Transverse colon (tissue), 4 donors: ENCODE data around the gene SCGB3A1. TPM values are rescaled to one million over a fixed set of nuclear protein-coding genes. Genes with fewer than 3 reads are reported as not detected.

Experiments used
- DNase-seq: peaks from one replicate; pipeline ENCODE4 v3.0.0-alpha.2; 2019
- H3K27ac ChIP-seq, 4 donors: fragments of 200-600 bp; sonication (generic); 2 replicates each; pipeline ENCODE4 v1.5.1; 2016 to 2018; ENCODE audit warnings: inconsistent platforms in 4 of 4
- H3K27me3 ChIP-seq: fragments of 200-600 bp; sonication (generic); 2 replicates; pipeline ENCODE4 v1.5.1; 2017; ENCODE audit warnings: inconsistent platforms
- H3K36me3 ChIP-seq, 4 donors: fragments of 200-600 bp; sonication (generic); 2 replicates each; pipeline ENCODE4 v1.5.1; 2017 to 2019; ENCODE audit warnings: inconsistent platforms in 4 of 4
- H3K4me1 ChIP-seq, 4 donors: fragments of 200-600 bp; sonication (generic); 2 replicates each; pipeline ENCODE4 v1.5.1; 2017 to 2020; ENCODE audit warnings: inconsistent platforms in 4 of 4
- H3K4me3 ChIP-seq, 4 donors: fragments of 200-600 bp; sonication (generic); 1 replicate in 1 of 4; 2 replicates in 3 of 4; pipeline versions ENCODE4 v1.5.1 to v1.6.1; 2017 to 2019; ENCODE audit warnings: inconsistent platforms in 4 of 4
- H3K9me3 ChIP-seq, 2 donors: fragments of 200-600 bp; sonication (generic); 2 replicates each; pipeline ENCODE4 v1.5.1; 2017 to 2019; ENCODE audit warnings: inconsistent platforms in 2 of 2
- EP300 ChIP-seq: sonication (generic); formaldehyde crosslinking; IDR thresholded peaks from one replicate; pipeline ENCODE4 v1.6.1; 2017; ENCODE audit warnings: antibody characterized with exemption, low read depth
- POLR2A ChIP-seq: fragments of 450-650 bp; IDR thresholded peaks from one replicate; pipeline ENCODE4 v1.6.1; 2016; ENCODE audit warnings: antibody characterized with exemption, mild to moderate bottlenecking, moderate library complexity
- POLR2AphosphoS5 ChIP-seq, 3 donors: sonication (generic); formaldehyde crosslinking; IDR thresholded peaks; one replicate each; pipeline ENCODE4 v1.6.1; 2016; ENCODE audit warnings: antibody characterized with exemption in 3 of 3
- WGBS, 2 donors: methylation state at CpG; one replicate each; pipeline ENCODE4 v1.1.5; 2018; ENCODE audit warnings: low coverage in 1 of 2; 5-methylcytosine and 5-hydroxymethylcytosine counted together
- in situ Hi-C, 4 donors: fragments of 200-750 bp; cut with MboI; loops; one replicate each; pipeline versions ENCODE4 v1.15.0 to v1.15.1; 2017; ENCODE audit warnings: low sequenced_read_pairs in 3 of 4, low pct_ligation_motif_present in 1 of 4, low pct_unique_long_range_greater_than_20kb in 1 of 4
- intact Hi-C: fragments of 100-400 bp; cut with DNase I; formaldehyde crosslinking; loops from one replicate; pipeline ENCODE4 v1.15.1; 2023; ENCODE audit warnings: low total_unique reads
- total RNA-seq, 4 donors: library from RNA; depleted of rRNA; stranded (reverse); fragments of >200 nt; gene quantifications; one replicate each; pipeline ENCODE4 v1.1.0, GENCODE V29; 2016
- TF ChIP-seq, protein P1 (sequence below), 5 experiments: fragments of 200-600 bp in 3 of 5; fragments of 450-650 bp in 2 of 5; sonication (generic) in 3 of 5; IDR thresholded peaks; 1 replicate in 2 of 5; 2 replicates in 3 of 5; pipeline ENCODE4 v1.5.1; 2016 to 2017; ENCODE audit warnings: antibody characterized with exemption in 5 of 5, inconsistent platforms in 3 of 5, mild to moderate bottlenecking in 2 of 5, moderate library complexity in 1 of 5

The SCGB3A1 gene
- total RNA-seq, 4 donors from 2014 or later, result not detected

- H3K4me1 ChIP-seq, result no peaks in the 10 kb centered on the region
- no peaks in the 10 kb centered on the region for H3K36me3 ChIP-seq
- intact Hi-C loops (no loop called here), in situ Hi-C loops (no loop called here)
- no peak for TF ChIP-seq POLR2A
- TF ChIP-seq POLR2AphosphoS5 (IDR thresholded peaks at IDR 0.05), result no peak
- TF ChIP-seq EP300, result no peak
- TF ChIP-seq, protein P1, sequence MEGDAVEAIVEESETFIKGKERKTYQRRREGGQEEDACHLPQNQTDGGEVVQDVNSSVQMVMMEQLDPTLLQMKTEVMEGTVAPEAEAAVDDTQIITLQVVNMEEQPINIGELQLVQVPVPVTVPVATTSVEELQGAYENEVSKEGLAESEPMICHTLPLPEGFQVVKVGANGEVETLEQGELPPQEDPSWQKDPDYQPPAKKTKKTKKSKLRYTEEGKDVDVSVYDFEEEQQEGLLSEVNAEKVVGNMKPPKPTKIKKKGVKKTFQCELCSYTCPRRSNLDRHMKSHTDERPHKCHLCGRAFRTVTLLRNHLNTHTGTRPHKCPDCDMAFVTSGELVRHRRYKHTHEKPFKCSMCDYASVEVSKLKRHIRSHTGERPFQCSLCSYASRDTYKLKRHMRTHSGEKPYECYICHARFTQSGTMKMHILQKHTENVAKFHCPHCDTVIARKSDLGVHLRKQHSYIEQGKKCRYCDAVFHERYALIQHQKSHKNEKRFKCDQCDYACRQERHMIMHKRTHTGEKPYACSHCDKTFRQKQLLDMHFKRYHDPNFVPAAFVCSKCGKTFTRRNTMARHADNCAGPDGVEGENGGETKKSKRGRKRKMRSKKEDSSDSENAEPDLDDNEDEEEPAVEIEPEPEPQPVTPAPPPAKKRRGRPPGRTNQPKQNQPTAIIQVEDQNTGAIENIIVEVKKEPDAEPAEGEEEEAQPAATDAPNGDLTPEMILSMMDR (IDR thresholded peaks at IDR 0.05), result no peak
- 78 to 96% methylated on average over 5 to 13 of the region's 13 CpGs for WGBS, 2 donors
- no peak for DNase-seq
- no peak overlapping the region for H3K27ac ChIP-seq
- H3K4me3 ChIP-seq, result no peak overlapping the region
- no peaks in the 10 kb centered on the region for H3K9me3 ChIP-seq
- no peaks in the 10 kb centered on the region for H3K27me3 ChIP-seq
Measured at GRCh38 chr5:180604271-180604670, 13.0 kb upstream of the SCGB3A1 start.

DNA sequence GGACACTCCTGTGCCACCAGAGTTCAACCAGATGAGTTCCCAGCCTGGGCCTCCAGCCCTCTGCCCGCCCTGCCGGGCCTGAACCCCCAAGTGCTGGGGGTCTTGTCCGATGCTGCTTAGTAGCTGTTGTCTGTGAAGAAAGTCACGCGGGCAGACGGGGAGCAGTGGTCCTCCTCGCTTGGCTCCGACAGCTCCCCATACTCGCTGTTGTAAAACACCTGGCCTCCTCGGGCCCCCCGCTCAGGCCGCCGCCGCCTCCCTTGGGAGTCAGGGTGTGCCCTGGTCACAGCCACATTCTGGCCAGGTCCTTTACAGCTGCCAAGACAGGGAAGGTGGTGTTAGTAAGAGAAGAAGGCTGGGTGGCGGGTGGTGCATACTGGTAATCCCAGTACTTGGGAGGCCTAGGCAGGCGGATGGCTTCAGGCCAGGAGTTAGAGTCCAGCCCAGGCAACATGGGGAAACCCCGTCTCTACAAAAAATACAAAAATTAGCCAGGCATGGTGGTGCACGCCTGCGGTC, 11.8 kb upstream of the SCGB3A1 start:
- Histone ChIP-seq H3K27ac (no peak overlapping the region), H3K36me3 (no peaks in the 10 kb centered on the region), H3K27me3 (no peaks in the 10 kb centered on the region), H3K9me3 (no peaks in the 10 kb centered on the region), H3K4me1 (no peaks in the 10 kb centered on the region), H3K4me3 (no peak overlapping the region)
- DNase-seq, result no peak
- 94% methylated on average over 18 of the region's 19 CpGs; no CpG with 5 or more reads in 1 of the 2 donors for WGBS, 2 donors
- intact Hi-C loops, result no loop called here
- in situ Hi-C loops, result no loop called here
- no peak for TF ChIP-seq EP300
- TF ChIP-seq, protein P1 (IDR thresholded peaks at IDR 0.05), result no peak
- TF ChIP-seq POLR2AphosphoS5 (IDR thresholded peaks at IDR 0.05), result no peak
- no peak for TF ChIP-seq POLR2A

DNA sequence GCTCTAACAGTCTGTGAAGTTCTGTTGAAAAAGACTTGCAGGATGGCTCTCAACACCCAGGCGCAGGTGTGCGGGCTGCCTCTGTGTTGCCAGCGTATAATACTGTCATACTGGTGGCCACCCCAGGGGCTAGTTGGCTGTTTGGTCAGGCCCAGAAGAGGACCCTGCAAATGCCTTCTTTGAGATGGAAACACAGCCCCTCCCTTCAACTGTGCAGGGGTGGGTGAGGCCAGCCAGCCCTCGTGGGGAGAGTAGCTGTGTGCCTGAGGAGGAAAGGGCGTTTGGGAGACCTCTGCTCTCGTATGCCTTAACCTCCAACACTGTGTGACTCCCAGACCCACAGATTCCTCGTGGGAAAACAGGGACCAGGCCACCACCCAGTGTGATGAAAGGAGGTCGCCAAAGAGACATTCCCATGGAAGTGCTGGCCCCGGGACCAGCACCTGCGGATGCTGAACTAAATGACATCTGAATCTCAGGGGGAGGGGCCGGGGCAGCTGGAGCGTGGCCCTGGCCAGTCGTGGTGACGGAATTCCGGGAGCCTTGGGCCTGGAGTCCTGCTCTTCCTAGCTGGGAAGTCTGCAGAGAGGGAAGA, 11.3 kb upstream of the SCGB3A1 start:
- no peak overlapping the region for H3K4me3 ChIP-seq
- H3K4me1 ChIP-seq, result no peaks in the 10 kb centered on the region
- DNase-seq, result no peak
- WGBS, 2 donors, result 61% methylated on average over 15 of the region's 15 CpGs; no CpG with 5 or more reads in 1 of the 2 donors
- no peaks in the 10 kb centered on the region for H3K36me3 ChIP-seq
- no peak for TF ChIP-seq POLR2AphosphoS5 (IDR thresholded peaks at IDR 0.05)
- TF ChIP-seq, protein P1 (IDR thresholded peaks at IDR 0.05), result no peak
- TF ChIP-seq POLR2A, result no peak
- TF ChIP-seq EP300, result no peak
- in situ Hi-C loops, result no loop called here
- H3K27me3 ChIP-seq, result no peaks in the 10 kb centered on the region
- intact Hi-C loops, result no loop called here
- H3K27ac ChIP-seq, result no peak overlapping the region
- no peaks in the 10 kb centered on the region for H3K9me3 ChIP-seq

DNA sequence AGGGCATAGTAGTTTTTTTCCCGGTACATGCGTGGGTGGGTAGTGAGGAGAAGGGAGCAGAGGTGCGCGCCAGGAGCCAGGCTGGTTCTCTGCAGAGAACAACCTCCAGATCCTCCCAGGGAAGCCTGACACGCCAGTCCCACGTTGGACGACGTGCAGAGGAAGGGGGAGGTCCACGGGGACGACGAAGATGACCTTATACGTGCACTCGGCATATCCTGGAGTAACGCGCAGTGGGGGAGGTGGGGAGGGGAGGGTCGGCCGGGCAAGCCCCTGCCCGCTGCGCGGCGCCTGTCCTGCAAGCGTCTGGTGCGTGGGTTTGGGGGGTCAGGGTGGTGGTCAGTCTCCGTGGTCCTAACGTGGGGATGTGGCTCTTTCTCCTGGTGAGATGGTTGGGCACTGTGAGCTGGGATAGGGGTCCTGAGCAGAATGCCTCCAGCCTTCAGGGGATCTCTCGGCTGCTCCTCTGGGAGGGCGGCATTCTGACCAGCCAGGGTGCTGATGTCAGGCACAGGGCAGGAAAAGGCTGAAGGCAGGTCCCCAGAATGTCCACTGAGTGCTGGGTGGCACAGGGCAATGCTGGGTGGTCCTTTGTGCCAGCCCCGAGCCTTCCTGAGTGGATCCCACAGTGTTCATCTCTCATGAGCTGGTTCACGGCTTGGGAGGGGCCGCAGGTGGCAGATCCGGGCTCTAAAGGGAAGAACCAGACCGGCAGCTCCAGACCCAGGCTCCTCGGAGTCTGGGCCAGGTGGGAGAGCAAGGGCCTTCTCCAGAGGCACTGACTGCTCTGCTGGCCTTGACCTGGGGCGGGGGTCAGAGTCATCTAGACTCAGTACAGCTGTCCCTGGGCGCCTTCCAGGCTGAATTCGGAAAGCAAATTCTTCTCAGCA, 10.5 kb upstream of the SCGB3A1 start:
- intact Hi-C loops (no loop called here), in situ Hi-C loops (no loop called here)
- no peak overlapping the region for H3K27ac ChIP-seq
- 69 to 79% methylated on average over 8 to 34 of the region's 36 CpGs for WGBS, 2 donors
- H3K27me3 ChIP-seq, result no peaks in the 10 kb centered on the region
- TF ChIP-seq EP300, result no peak
- no peak for TF ChIP-seq POLR2A
- TF ChIP-seq, protein P1 (IDR thresholded peaks at IDR 0.05), result no peak
- no peak for TF ChIP-seq POLR2AphosphoS5 (IDR thresholded peaks at IDR 0.05)
- no peaks in the 10 kb centered on the region for H3K9me3 ChIP-seq
- no peak for DNase-seq
- H3K4me3 ChIP-seq, result no peak overlapping the region
- H3K36me3 ChIP-seq, result no peaks in the 10 kb centered on the region
- no peaks in the 10 kb centered on the region for H3K4me1 ChIP-seq
